Activated CD8-positive, alpha-beta T cell treated with anti-CD3 and anti-CD28 coated beads for 36 hours (primary cell): ENCODE measurements around the gene CHRNB4. TPM values are rescaled to one million over a fixed set of nuclear protein-coding genes. Genes with fewer than 3 reads are reported as not detected.

ENCODE experiments used
- ATAC-seq: fragments of 200-7000 bp; cut with Tn5 transposase; one replicate; pipeline ENCODE4 v1.10.0; 2021; ENCODE audit warnings: mild to moderate bottlenecking, moderate library complexity
- CTCF ChIA-PET: fragments of 350-600 bp; sonication (Branson Sonifier 250); formaldehyde crosslinking; loops from one replicate; lab custom pipeline; 2021; ENCODE audit warnings: antibody characterized with exemption; lab: Charles Lee
- POLR2A ChIA-PET: fragments of 350-600 bp; sonication (Branson Sonifier 250); formaldehyde crosslinking; loops from one replicate; lab custom pipeline; 2021; ENCODE audit warnings: antibody characterized with exemption; lab: Charles Lee
- DNase-seq: peaks from one replicate; pipeline ENCODE4 v3.0.0-alpha.2; 2020
- H3K27ac Mint-ChIP-seq: one replicate; pipeline ENCODE4 v1.8.0; 2021; ENCODE audit warnings: mild to moderate bottlenecking, mixed read lengths
- H3K27me3 Mint-ChIP-seq: one replicate; pipeline ENCODE4 v1.8.0; 2021; ENCODE audit warnings: mixed read lengths
- H3K36me3 Mint-ChIP-seq: one replicate; pipeline ENCODE4 v1.8.0; 2021; ENCODE audit warnings: low read depth, mixed read lengths
- H3K4me1 Mint-ChIP-seq: one replicate; pipeline ENCODE4 v1.8.0; 2021; ENCODE audit warnings: low read depth, mixed read lengths
- H3K4me3 Mint-ChIP-seq: one replicate; pipeline ENCODE4 v1.8.0; 2021; ENCODE audit warnings: mild to moderate bottlenecking, moderate library complexity, mixed read lengths
- H3K9me3 Mint-ChIP-seq: one replicate; pipeline ENCODE4 v1.8.0; 2021; ENCODE audit warnings: mixed read lengths
- intact Hi-C: fragments of 100-400 bp; cut with micrococcal nuclease; formaldehyde crosslinking; loops from one replicate; pipeline ENCODE4 v1.10.0; 2022
- total RNA-seq, 2 experiments: library from RNA; stranded (reverse); gene quantifications; one replicate each; pipeline ENCODE4 v1.2.3, GENCODE V29; 2021
- TF ChIP-seq, protein P1 (sequence below): fragments of 200-600 bp; IDR thresholded peaks from one replicate; pipeline ENCODE4 v1.8.0; 2022; ENCODE audit warnings: antibody characterized with exemption, mild to moderate bottlenecking

Gene CHRNB4
- total RNA-seq, 2 experiments from 2014 or later: not detected

- ATAC-seq (no peak), DNase-seq (no peak)
- Mint-ChIP-seq H3K27ac (no peak overlapping the region), H3K4me1 (no peaks in the 10 kb centered on the region), H3K27me3 (no peaks in the 10 kb centered on the region), H3K36me3 (no peaks in the 10 kb centered on the region), H3K4me3 (no peak overlapping the region), H3K9me3 (no peaks in the 10 kb centered on the region)
- intact Hi-C loops: no loop called here
- TF ChIP-seq, protein P1, sequence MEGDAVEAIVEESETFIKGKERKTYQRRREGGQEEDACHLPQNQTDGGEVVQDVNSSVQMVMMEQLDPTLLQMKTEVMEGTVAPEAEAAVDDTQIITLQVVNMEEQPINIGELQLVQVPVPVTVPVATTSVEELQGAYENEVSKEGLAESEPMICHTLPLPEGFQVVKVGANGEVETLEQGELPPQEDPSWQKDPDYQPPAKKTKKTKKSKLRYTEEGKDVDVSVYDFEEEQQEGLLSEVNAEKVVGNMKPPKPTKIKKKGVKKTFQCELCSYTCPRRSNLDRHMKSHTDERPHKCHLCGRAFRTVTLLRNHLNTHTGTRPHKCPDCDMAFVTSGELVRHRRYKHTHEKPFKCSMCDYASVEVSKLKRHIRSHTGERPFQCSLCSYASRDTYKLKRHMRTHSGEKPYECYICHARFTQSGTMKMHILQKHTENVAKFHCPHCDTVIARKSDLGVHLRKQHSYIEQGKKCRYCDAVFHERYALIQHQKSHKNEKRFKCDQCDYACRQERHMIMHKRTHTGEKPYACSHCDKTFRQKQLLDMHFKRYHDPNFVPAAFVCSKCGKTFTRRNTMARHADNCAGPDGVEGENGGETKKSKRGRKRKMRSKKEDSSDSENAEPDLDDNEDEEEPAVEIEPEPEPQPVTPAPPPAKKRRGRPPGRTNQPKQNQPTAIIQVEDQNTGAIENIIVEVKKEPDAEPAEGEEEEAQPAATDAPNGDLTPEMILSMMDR: no peak
- ChIA-PET POLR2A (no interaction called here), CTCF (no interaction called here)
Measured at GRCh38 chr15:78680431-78681075, 39.5 kb upstream of the CHRNB4 start.

DNA sequence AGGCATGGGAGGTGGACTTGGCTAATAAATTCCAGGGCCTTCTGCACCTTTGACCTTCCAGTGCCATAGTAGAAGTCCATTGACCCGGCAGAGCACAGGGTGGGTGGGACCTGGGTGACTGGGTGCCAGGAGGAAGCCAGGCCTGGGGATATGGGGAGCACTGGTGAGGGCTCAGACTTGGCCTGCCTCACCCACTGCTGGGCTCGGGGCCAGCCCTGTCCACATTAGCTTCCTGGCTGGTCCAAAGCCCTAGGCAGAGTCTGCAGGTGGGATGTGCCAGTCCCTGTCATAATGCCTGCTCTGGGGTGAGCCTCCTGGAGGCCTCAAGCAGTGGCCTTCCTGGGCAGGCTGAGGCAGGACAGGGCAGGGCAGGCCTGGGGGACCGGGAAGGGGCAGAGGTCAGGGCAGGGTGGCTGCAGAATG is 38.1 kb upstream of the CHRNB4 start:
- ATAC-seq (no peak), DNase-seq (no peak)
- Mint-ChIP-seq H3K27ac (no peak overlapping the region), H3K27me3 (no peaks in the 10 kb centered on the region), H3K4me1 (no peaks in the 10 kb centered on the region), H3K9me3 (no peaks in the 10 kb centered on the region), H3K4me3 (no peak overlapping the region), H3K36me3 (no peaks in the 10 kb centered on the region)
- ChIA-PET POLR2A (no interaction called here), CTCF (no interaction called here)
- TF ChIP-seq, protein P1: no peak
- intact Hi-C loops: no loop called here

DNA sequence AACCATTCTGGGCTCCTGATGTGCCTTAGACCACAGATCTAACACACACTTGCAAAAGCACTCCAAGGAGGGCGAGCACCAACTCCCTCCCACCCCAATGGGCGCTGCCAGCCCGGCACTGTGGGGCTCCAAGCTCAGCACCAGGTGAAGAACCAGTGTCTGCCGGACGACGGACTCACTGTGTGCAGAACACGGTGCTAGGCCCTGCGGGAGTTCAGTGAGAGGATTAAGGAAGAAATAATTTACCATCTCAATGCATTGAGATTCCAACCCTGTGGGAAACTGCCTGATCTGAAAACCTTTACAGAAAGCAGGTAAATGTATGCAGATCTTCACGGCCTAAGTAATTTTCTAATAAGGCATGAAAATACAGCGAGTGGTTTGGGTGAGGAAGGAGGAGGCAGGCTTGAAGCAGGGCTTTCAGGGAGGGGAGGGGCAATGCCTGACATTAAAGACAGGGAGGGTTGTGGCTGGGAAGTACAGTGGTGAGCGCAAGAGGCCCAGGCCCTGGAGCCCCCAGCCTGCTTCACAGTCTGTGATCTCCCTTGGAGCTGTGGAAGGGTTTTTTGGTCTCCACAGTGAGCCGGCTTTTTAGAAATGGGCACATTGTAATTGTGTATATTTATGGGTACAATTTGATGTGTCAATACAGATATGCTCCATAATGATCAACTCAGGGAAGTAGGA is 35.6 kb upstream of the CHRNB4 start:
- no peak for ATAC-seq
- intact Hi-C loops: no loop called here

DNA sequence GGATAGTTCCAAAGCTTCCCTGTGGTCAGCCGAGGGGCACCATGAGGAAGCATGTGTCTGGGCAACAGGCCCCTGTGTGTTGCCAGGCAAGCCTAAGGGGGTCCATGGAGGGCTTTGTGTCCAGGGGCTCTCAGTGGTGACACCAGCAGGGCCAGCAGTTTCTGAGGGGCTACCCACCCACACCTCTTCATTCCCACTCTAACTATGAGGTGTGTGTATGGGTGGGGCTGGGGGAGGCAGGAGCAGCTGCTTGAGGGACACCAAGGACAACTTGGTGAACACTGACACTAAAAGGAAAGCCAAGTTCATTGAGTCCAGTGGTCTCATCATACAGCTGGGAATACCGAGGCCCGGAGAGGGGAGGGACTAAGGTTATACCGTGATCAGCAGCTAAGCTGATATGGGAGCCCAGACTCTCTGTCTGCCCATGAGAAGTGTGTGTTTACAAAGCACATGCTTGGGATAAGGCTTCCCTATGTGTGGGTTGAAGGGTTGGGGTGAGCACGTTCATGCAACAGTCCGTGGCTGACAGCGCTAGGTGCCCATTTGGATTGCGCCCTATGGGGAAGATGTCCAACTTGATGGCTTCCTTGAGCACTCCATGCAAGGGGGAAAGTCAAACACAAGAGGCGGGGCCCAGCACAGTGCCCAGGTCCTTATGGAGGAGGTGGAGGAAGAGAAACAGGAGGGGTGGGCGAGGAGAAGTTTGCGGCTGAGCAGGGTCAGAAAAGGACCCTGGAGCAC is 34.8 kb upstream of the CHRNB4 start:
- no peaks in the 10 kb centered on the region for H3K36me3 Mint-ChIP-seq
- intact Hi-C loops: no loop called here
- CTCF ChIA-PET: no interaction called here
- H3K27me3 Mint-ChIP-seq: no peaks in the 10 kb centered on the region
- POLR2A ChIA-PET: interaction anchor here (0.5 kb wide), 1 partner anchor 862 kb away, joined by 3 read pairs; no protein-coding TSS in a partner anchor
- no peaks in the 10 kb centered on the region for H3K4me1 Mint-ChIP-seq
- no peak overlapping the region for H3K4me3 Mint-ChIP-seq
- DNase-seq (no peak), ATAC-seq (no peak)
- no peak overlapping the region for H3K27ac Mint-ChIP-seq
- H3K9me3 Mint-ChIP-seq: no peaks in the 10 kb centered on the region
- TF ChIP-seq, protein P1: no peak

More for the DNA sequence above, 35.6 kb upstream of the CHRNB4 start:
- DNase-seq: no peak
- Mint-ChIP-seq H3K4me1 (no peaks in the 10 kb centered on the region), H3K27ac (no peak overlapping the region), H3K36me3 (no peaks in the 10 kb centered on the region), H3K27me3 (no peaks in the 10 kb centered on the region), H3K9me3 (no peaks in the 10 kb centered on the region), H3K4me3 (no peak overlapping the region)
- CTCF ChIA-PET: no interaction called here
- TF ChIP-seq, protein P1: no peak
- POLR2A ChIA-PET: interaction anchor here (0.5 kb wide), 1 partner anchor 861 kb away, joined by 3 read pairs; no protein-coding TSS in a partner anchor

DNA sequence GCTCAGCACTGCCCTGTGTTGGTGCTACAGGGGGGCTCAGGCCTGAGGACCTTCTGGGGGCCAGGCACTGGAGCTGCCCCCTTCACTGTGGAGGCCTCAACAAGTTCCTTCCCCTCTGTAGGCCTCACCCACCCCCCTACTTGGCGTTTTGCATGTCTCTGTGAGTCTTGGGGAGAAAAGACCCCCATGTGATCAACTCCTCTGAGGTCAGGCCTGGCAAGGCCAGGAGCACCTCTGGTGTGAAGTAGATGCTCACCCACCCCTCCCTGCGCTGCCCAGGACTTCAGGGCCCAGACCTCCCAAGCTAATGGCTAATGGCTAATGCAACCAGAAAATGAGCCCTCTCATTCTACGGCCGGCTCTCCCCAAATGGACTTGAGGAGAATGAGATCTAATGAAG is 34.2 kb upstream of the CHRNB4 start:
- no peaks in the 10 kb centered on the region for H3K36me3 Mint-ChIP-seq
- intact Hi-C loops: no loop called here
- DNase-seq (no peak), ATAC-seq (no peak)
- H3K4me3 Mint-ChIP-seq: no peak overlapping the region
- no peaks in the 10 kb centered on the region for H3K4me1 Mint-ChIP-seq
- H3K27ac Mint-ChIP-seq: no peak overlapping the region
- TF ChIP-seq, protein P1: no peak
- ChIA-PET POLR2A (no interaction called here), CTCF (no interaction called here)
- H3K27me3 Mint-ChIP-seq: no peaks in the 10 kb centered on the region
- no peaks in the 10 kb centered on the region for H3K9me3 Mint-ChIP-seq
